ENCODE results near the gene RERG.

The RERG gene

DNA sequence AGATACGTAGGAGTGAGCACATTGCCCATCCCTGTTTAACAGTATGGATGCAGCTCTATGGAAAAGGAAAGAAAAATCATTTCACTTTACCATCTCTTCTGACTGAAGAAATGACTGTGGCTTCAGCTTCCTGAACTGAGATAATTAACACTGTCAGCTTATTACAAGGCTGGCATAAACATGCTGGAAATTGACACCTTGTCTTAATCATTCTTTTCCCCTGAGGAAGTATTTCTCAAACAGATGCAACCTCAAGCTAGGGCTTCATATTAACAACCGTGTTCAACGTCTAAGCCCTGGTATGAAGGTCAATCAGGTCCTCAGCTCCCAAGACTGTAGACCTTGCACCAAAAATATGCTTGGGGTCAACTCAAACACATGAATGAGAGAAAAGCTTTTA, 25.0 kb downstream of the RERG start (continued):
- no peak for TF ChIP-seq SP3 (tag by site-specific recombination; IDR thresholded peaks at IDR 0.05)

DNA sequence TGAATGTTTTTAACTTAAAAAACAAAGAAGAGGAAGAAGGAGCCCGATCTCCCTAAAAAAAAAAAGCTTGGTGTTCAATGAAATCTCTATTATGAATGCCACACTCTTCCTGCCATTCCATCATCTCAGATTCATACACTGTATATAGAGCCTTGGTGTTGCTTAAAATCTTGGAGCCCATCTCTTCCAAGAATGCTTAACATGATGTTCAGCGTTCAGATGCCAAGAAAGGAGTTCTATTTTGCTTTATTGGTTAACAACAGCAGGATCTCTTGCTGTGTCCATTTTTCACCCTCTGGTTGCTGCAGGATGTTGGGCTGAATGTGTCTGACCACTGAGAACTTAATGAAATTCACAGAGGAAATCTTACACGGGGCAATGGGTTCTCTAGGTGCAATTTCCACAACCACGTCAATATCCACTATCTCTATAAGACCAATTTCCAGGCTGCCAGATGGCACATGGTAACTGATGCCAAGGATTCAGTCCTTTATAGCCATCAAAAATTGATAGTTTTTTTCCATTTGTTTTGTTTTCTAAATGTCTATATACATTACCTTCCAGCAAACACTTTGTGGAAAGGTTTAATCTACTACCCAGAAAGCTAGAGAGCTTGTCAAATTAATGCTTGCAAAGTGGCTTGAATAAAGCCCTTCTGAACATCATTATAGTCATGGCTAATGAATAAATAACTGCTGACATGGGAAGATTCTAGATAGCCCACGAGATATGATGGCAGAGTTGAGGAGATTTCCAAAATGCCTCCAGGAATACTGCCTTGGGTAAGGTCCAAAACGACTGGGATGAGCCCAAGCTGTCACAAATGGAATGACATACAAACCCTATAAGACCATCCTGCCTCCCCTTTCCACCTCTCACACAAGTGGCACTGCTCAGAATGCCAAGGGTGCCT, 26.5 kb downstream of the RERG start:
- TF ChIP-seq, protein P1, sequence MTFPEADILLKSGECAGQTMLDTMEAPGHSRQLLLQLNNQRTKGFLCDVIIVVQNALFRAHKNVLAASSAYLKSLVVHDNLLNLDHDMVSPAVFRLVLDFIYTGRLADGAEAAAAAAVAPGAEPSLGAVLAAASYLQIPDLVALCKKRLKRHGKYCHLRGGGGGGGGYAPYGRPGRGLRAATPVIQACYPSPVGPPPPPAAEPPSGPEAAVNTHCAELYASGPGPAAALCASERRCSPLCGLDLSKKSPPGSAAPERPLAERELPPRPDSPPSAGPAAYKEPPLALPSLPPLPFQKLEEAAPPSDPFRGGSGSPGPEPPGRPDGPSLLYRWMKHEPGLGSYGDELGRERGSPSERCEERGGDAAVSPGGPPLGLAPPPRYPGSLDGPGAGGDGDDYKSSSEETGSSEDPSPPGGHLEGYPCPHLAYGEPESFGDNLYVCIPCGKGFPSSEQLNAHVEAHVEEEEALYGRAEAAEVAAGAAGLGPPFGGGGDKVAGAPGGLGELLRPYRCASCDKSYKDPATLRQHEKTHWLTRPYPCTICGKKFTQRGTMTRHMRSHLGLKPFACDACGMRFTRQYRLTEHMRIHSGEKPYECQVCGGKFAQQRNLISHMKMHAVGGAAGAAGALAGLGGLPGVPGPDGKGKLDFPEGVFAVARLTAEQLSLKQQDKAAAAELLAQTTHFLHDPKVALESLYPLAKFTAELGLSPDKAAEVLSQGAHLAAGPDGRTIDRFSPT (tag by site-specific recombination; IDR thresholded peaks at IDR 0.05) = no peak
- TF ChIP-seq ZNF114 (tag by site-specific recombination; IDR thresholded peaks at IDR 0.05) (no peak), REPIN1 (tag by site-specific recombination; IDR thresholded peaks at IDR 0.05; ENCODE audit: low read depth) (no peak), HOXC10 (CRISPR knock-in tag; IDR thresholded peaks at IDR 0.05) (no peak), ZNF548 (tag by site-specific recombination; IDR thresholded peaks at IDR 0.05) (no peak)
- H3K27ac ChIP-seq (ENCODE audit: extremely low read depth, low read depth, low read length) = no peak overlapping the region
- H3K9me3 ChIP-seq (ENCODE audit: control insufficient read depth, insufficient read depth, low read depth, low read length) = no peaks in the 10 kb centered on the region
- POLR2A ChIA-PET = no interaction called here
- CTCF ChIA-PET = no interaction called here
- no peaks in the 10 kb centered on the region for H3K36me3 ChIP-seq (ENCODE audit: control insufficient read depth in 2 of 2, insufficient read depth in 1 of 2, low read length in 2 of 2)
- H3K4me3 ChIP-seq (ENCODE audit: low read depth, low read length) = no peak overlapping the region
- H3K4me1 ChIP-seq (ENCODE audit: control insufficient read depth, insufficient read depth, low read length) = peaks cover 14% of the 10 kb centered on the region

DNA sequence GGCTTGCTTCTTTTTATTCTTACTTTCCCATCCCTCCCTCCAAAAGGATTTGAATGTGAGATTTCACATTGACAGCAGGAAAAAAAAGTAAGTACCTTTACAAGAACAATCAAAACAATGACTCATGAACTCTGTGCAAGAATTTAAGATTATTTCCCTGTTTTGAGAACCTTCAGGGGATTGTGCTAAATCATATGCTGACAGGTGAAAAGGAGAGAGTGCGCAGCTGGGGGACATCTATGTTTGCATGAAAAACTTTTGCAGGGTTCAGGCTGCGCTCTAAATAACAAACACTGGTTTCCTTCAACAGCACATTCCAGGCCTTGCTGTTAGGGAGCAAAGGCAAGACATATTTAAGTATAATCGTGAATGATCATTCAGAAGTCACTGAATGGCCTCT, 27.3 kb downstream of the RERG start:
- H3K9me3 ChIP-seq (ENCODE audit: control insufficient read depth, insufficient read depth, low read depth, low read length) = no peaks in the 10 kb centered on the region
- TF ChIP-seq ZSCAN16 (tag by site-specific recombination; IDR thresholded peaks at IDR 0.05) (no peak), ZNF677 (tag by site-specific recombination; IDR thresholded peaks at IDR 0.05) (no peak), GLI2 (tag by site-specific recombination; IDR thresholded peaks at IDR 0.05; ENCODE audit: borderline replicate concordance, low read depth) (no peak), ZNF521 (tag by site-specific recombination; IDR thresholded peaks at IDR 0.05) (no peak), ZNF423 (tag by site-specific recombination; IDR thresholded peaks at IDR 0.05) (no peak), ZNF114 (tag by site-specific recombination; IDR thresholded peaks at IDR 0.05) (no peak)
- TF ChIP-seq, protein P2, sequence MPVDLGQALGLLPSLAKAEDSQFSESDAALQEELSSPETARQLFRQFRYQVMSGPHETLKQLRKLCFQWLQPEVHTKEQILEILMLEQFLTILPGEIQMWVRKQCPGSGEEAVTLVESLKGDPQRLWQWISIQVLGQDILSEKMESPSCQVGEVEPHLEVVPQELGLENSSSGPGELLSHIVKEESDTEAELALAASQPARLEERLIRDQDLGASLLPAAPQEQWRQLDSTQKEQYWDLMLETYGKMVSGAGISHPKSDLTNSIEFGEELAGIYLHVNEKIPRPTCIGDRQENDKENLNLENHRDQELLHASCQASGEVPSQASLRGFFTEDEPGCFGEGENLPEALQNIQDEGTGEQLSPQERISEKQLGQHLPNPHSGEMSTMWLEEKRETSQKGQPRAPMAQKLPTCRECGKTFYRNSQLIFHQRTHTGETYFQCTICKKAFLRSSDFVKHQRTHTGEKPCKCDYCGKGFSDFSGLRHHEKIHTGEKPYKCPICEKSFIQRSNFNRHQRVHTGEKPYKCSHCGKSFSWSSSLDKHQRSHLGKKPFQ (tag by site-specific recombination; IDR thresholded peaks at IDR 0.05) = no peak
- no peaks in the 10 kb centered on the region for H3K36me3 ChIP-seq (ENCODE audit: control insufficient read depth in 2 of 2, insufficient read depth in 1 of 2, low read length in 2 of 2)
- no peak overlapping the region for H3K4me3 ChIP-seq (ENCODE audit: low read depth, low read length)
- CTCF ChIA-PET = no interaction called here
- POLR2A ChIA-PET = no interaction called here
- H3K4me1 ChIP-seq (ENCODE audit: control insufficient read depth, insufficient read depth, low read length) = peaks cover 14% of the 10 kb centered on the region
- H3K27ac ChIP-seq (ENCODE audit: extremely low read depth, low read depth, low read length) = no peak overlapping the region

DNA sequence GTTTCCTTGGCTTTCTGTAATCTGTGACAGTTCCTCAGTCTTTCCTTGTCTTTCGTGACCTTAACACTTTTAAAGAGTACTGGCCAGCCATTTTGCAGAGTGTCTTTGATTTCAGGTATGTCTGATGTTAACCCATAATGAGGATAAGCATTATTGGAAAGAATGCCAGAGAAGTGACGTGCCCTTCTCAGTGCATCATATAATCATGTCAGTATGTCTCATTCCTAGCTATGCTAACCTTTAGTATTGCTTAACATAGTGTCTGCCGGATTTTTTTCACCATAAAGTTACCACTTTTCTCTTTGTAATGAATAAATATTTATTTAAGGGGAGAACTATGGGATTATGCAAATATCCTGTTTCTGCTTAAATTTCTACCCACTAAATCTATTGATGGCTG, 28.5 kb downstream of the RERG start:
- peaks cover 14% of the 10 kb centered on the region for H3K4me1 ChIP-seq (ENCODE audit: control insufficient read depth, insufficient read depth, low read length)
- POLR2A ChIA-PET = no interaction called here
- H3K27ac ChIP-seq (ENCODE audit: extremely low read depth, low read depth, low read length) = no peak overlapping the region
- CTCF ChIA-PET = interaction anchor here (0.9 kb wide), 1 partner anchor 13 kb away, joined by 3 read pairs; no protein-coding TSS in a partner anchor
- no peaks in the 10 kb centered on the region for H3K36me3 ChIP-seq (ENCODE audit: control insufficient read depth in 2 of 2, insufficient read depth in 1 of 2, low read length in 2 of 2)
- no peaks in the 10 kb centered on the region for H3K9me3 ChIP-seq (ENCODE audit: control insufficient read depth, insufficient read depth, low read depth, low read length)
- no peak overlapping the region for H3K4me3 ChIP-seq (ENCODE audit: low read depth, low read length)
- TF ChIP-seq ZNF132 (tag by site-specific recombination; IDR thresholded peaks at IDR 0.05; ENCODE audit: borderline replicate concordance) (no peak), ZNF10 (tag by site-specific recombination; IDR thresholded peaks at IDR 0.05) (no peak), ZNF184 (tag by site-specific recombination; IDR thresholded peaks at IDR 0.05) (no peak), ZNF211 (tag by site-specific recombination; IDR thresholded peaks at IDR 0.05; ENCODE audit: low read depth) (no peak), EGR2 (tag by site-specific recombination; IDR thresholded peaks at IDR 0.05; ENCODE audit: low read depth) (no peak), OSR2 (tag by site-specific recombination; IDR thresholded peaks at IDR 0.05) (no peak), ZNF473 (tag by site-specific recombination; IDR thresholded peaks at IDR 0.05) (no peak), PRDM1 (tag by site-specific recombination; IDR thresholded peaks at IDR 0.05) (no peak), ZFP69B (tag by site-specific recombination; IDR thresholded peaks at IDR 0.05) (no peak)
- TF ChIP-seq, protein P3, sequence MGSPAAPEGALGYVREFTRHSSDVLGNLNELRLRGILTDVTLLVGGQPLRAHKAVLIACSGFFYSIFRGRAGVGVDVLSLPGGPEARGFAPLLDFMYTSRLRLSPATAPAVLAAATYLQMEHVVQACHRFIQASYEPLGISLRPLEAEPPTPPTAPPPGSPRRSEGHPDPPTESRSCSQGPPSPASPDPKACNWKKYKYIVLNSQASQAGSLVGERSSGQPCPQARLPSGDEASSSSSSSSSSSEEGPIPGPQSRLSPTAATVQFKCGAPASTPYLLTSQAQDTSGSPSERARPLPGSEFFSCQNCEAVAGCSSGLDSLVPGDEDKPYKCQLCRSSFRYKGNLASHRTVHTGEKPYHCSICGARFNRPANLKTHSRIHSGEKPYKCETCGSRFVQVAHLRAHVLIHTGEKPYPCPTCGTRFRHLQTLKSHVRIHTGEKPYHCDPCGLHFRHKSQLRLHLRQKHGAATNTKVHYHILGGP (tag by site-specific recombination; IDR thresholded peaks at IDR 0.05) = no peak
- TF ChIP-seq, protein P4, sequence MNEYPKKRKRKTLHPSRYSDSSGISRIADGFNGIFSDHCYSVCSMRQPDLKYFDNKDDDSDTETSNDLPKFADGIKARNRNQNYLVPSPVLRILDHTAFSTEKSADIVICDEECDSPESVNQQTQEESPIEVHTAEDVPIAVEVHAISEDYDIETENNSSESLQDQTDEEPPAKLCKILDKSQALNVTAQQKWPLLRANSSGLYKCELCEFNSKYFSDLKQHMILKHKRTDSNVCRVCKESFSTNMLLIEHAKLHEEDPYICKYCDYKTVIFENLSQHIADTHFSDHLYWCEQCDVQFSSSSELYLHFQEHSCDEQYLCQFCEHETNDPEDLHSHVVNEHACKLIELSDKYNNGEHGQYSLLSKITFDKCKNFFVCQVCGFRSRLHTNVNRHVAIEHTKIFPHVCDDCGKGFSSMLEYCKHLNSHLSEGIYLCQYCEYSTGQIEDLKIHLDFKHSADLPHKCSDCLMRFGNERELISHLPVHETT (tag by site-specific recombination; IDR thresholded peaks at IDR 0.05) = no peak

Measured in HEK293 (cell line).